UCSD-AML1 (cell line): ENCODE data around the gene ZNF629.

Source experiments
- DNase-seq: peaks from one replicate; lab custom pipeline; 2025; ENCODE audit not compliant: unreplicated experiment; lab: John Stamatoyannopoulos, UW

ZNF629 gene

GRCh38 chr16:30748634-30749445, 38.2 kb downstream of the ZNF629 start:
- peak; percentile 38 for DNase-seq

DNA sequence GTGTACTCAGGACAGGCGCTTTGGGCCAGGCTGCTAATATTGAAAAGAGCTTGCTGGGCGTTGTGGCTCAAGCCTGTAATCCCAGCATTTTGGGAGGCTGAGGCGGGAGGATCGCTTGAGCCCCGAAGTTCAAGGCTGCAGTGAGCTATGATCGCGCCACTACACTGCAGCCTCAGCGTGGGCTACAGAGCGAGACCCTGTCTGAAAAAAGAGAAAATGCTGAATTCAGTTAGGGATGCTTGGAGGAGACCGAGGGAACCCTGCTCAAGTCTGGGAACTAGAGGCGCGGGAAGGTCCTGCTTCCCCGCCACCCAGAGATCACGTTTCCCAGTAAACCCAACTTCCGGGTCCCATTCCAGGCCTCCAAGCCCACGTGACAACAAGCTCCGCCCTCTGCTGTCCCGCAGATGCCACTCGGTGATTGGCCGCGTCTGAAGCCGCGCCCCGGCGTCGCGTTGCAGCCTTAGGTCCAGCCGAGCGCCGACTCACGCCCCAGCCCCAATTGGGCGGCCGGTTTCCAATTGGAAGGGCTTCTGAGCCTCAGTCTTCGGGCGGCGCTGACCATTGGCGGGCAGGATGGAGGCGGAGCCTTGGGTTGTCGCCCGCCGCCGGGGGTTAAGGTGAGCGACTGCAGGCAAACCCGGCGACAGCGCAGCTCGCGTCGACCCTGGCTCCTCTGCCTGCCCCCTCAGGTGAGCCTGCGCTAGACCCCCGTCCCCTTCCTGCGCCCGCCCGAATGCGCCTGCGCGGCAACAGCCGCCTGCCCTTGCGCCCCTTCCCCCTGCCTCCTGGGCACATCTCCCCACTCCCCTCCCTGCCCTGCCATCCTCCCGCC, 39.0 kb downstream of the ZNF629 start, which contains the start of gene PHKG2:
PHKG2 (plus strand) TSS at position 627 of the 835 bp plus-strand sequence. CDS start 396 bp downstream, outside the sequence.
- peak; percentile 99 for DNase-seq

GRCh38 chr16:30747331-30747730, 39.7 kb downstream of the ZNF629 start:
- DNase-seq: no peak

DNA sequence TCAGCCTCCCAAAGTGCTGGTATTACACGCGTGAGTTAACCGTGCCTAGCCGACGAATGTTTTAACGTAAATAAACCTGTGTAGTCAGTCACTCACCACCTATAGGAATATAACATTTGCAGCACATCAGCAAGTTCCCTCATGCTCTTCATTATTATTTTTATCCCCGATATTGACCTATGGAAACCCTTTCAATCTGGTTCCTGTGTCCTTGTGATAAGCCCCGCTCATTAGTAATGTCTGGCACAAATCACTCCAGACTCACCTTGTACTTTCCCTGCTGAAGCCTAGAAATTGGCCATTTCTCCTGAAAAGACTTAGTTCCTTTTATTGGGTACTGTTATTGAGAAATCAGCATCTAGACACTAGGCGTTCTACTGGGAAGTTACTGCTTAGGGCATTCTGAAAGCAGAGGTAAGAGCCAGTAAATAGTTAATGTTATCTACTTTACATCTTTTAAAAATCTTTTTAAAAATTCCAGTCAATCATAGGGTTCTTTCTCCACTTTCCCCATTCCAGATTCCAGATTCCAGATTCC, 40.3 kb downstream of the ZNF629 start:
- no peak for DNase-seq

- no peak for DNase-seq
Observed at GRCh38 chr16:30745082-30745481, 41.9 kb downstream of the ZNF629 start.

GRCh38 chr16:30744183-30744582, 42.8 kb downstream of the ZNF629 start:
- no peak for DNase-seq

GRCh38 chr16:30743716-30744115, 43.3 kb downstream of the ZNF629 start:
- no peak for DNase-seq

DNA sequence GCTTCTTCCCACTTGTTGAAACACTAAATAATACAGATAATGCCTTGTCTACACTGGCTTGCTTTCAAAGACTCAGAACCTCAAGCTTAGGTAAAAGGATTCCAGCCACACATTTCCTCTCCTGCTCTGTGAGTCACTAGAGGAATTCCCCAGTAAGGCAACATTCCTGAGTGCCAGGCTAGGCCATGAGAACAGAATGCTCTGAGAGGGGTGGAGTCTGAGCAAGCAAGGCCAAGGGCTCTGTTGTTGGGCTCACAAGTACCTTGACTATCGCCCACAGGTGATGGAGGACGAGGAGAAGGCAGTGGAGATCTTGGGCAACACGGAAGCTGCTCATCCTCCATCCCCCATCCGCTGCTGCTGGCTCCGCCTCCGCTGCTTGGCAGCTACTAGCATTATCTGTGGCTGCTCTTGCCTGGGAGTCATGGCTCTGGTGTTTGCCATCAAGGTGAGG, 45.5 kb downstream of the ZNF629 start:
- no peak for DNase-seq

DNA sequence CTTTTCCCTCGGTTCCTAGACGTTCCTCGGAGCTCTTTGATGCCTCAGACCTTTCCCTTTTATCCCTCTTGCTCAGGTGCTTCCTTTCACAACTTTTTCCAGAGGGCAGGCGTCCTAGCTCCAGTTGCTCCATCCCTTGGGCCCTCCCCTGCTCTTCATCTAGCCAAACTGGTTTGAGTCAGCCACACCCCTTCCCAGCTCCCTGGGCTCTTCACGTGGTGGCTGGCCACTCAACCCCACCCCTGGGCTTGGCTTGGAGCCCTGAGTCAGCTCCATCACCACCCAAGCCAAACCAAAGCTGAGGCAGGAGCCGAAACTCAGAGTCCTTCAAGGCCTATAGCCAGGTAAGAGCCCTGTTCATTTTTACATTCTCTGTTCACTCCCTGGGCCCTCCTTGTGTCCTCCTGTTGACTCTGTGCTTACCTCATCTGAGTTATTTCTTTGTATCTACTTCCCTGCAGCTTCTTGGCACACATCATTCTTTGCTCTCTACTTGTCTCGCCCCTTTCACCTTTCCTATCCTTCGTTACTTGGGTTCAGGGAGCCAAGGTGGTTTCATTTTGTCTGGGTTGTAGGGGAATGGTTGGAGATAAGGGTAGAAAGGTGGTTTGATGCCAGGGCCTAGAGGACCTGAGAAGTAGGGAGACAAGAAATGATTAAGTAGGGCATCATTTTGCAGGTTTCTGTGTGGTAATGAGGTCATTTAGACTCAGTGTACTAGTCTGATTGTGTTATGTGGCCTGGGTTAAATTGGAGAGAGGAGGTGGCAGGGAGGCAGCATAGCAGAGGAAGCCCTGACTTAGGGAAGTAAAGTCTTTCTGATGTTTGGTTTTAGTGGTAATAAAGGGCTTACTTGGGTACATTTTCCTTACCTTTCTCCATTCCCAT, 46.4 kb downstream of the ZNF629 start:
- DNase-seq: no peak

- no peak for DNase-seq
Observed at GRCh38 chr16:30738984-30739951, 47.7 kb downstream of the ZNF629 start.

GRCh38 chr16:30737794-30738648, 49.0 kb downstream of the ZNF629 start:
- no peak for DNase-seq

- DNase-seq: no peak
Observed at GRCh38 chr16:30736995-30737793, 49.8 kb downstream of the ZNF629 start.

- DNase-seq: no peak
Observed at GRCh38 chr16:30731411-30731810, 55.6 kb downstream of the ZNF629 start.

DNA sequence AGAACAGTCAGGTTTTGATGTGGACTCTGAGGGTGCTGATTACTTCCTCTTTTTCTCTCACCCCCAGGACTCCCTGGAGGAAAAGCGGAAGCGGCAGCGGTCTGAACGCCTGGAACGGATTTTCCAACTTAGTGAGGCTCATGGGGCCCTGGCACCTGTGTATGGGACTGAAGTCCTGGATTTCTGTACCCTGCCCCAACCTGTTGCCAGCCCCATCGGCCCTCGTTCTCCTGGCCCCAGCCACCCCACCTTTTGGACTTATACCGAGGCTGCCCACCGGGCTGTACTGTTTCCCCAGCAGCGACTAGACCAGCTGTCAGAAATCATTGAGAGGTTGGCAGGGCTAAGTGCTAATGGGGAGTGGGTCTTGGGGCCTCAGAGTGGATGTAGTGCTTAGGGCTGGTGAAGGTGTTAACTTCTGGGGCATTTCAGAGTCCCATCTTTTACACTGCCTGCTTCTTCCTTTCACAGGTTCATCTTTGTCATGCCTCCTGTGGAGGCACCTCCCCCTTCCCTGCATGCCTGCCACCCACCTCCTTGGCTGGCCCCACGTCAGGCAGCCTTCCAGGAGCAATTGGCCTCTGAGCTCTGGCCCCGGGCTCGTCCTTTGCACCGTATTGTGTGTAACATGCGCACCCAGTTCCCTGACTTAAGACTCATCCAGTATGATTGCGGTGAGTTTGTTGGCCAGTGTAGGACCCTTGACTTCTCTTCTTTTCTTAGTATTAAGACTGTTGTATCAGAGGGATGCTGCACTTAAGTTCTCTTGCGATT, 57.9 kb downstream of the ZNF629 start:
- DNase-seq: no peak
